NCI-H2081 (cell line): ENCODE data around the gene U2AF2.
A peak's percentile ranks its signal among the peaks of the same experiment; 100 is the strongest.

ENCODE experiments used
- DNase-seq, 2 experiments: peaks; one replicate each; lab custom pipeline; 2025; lab: John Stamatoyannopoulos, UW

Gene U2AF2

DNA sequence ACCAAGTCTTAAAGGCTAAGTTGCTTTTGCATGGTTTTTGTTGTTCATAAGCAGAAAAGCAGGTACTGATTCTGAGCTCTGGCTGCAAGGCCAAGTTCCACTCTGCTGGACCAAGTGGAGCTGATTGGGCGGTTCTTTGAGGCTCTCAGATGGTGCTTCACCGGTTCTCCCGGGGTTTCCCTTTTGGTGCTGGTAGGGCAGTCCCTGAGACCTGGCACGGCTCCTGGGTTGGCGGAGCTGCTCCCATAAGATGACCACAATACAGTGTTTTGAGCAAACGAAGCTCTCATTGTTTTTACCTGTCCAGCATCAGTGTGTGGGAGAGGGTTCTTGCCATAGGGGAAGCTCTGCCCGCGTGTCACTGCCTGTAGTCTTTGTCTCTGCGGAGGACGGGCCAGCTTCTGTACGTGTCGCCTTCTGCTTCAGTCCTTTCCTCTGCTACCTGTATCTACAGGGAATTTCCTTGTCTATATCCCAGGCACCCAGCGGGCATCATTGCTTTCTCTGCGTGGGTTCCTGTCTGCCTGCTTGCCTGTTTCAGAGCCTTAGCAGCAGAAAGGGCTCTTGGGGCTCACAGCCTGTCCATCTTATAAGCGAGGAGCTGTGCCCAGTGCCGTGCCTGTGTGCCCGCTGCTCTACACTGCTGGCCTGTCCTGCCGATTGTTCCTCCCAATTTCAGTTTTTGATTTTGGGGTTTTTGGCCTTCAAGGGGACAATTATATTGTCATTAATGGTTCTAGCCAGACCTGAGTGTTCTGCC, 2.3 kb downstream of the U2AF2 start:
- DNase-seq: no peak

DNA sequence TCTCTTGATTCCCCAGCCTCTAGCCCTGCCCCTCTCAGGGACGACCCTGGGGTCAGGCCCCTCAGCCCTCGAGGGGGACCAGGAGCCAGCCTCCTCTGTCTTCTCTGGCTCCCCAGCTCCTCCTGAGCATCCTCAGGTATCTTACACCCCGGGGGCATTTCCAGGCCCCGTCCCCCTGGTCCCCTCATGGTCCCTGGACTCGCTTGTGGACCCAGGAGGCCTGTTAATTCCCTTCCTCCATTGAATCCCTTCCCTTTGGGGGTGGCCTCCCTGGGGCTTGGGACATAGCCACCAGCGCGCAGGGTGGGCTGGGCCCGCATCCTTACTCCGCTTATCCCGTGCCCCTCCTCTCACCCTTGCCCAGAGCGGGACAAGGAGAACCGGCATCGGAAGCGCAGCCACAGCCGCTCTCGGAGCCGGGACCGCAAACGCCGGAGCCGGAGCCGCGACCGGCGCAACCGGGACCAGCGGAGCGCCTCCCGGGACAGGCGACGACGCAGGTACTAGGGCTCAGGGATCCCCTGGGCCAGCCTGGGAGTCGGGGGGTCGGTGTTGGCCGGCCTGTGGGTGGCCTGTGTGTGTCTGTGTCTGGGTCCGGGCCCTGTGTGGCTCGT, 4.1 kb downstream of the U2AF2 start:
- no peak for DNase-seq

DNA sequence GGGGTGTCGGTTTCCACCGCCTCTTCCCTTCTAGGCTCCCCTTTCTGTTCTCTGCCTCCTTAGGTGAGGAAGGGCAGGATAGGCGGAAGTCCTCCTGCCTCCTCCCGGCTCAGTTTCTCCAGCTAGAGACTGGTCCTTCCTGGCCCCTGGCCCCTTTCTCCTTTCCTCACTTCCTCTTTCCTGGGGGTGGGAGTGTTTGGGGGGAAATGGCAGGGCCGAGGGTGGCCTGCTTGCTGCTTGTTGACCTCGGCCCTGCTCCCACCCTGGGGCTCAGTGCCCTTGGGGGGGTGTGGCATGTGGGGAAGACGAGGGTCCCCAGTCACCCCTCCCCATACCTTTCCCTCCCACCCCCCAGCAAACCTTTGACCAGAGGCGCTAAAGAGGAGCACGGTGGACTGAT, 5.0 kb downstream of the U2AF2 start:
- no peak for DNase-seq

DNA sequence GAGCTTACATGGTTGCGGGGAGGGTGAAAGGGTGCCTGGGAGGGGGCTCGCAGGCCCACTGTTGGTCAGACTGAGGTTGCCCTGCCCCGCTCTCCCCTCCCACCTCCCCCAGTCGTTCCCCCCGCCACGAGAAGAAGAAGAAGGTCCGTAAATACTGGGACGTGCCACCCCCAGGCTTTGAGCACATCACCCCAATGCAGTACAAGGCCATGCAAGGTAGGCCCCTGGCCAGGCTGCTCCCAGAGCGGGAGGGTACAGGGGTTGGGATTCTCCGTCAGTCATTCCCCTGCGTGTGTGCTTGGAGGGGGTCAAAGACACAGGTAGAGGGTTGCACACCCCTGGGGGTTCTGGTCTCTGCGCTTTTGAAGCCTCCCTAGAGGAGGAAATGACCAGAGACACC, 5.6 kb downstream of the U2AF2 start:
- no peak for DNase-seq

DNA sequence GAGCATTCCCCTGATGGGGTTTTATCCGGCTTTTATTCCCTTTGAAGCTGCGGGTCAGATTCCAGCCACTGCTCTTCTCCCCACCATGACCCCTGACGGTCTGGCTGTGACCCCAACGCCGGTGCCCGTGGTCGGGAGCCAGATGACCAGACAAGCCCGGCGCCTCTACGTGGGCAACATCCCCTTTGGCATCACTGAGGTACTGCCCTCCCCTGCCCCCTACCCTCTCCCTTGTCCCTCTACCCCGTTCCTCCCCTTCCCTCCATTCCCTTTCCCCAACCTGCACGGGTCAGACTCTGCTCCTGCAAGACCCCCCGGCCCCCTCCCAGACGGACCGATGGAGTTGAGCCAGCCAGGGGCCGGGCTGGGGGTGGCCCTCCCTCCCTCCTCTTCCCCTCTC, 6.2 kb downstream of the U2AF2 start:
- no peak for DNase-seq

DNA sequence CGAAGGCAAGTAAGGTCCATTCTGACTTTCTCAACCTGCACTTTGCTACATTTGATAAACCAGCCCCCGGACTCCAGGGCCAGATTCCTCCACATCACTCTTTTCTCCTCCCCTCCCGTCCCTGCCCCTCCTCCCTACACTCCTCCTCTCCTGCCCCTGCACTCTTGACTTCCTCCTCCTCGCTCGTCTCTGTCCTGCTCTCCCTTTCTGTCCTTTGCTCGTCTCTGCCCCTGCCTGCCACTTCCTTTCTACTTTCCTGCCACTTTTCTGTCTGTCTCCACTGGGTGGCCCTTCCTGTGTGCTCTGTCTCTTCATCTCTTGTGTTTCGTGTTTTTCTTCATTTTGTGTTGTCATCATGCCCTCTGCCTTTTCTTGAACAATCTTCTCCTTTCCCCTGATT, 7.0 kb downstream of the U2AF2 start:
- no peak for DNase-seq

DNA sequence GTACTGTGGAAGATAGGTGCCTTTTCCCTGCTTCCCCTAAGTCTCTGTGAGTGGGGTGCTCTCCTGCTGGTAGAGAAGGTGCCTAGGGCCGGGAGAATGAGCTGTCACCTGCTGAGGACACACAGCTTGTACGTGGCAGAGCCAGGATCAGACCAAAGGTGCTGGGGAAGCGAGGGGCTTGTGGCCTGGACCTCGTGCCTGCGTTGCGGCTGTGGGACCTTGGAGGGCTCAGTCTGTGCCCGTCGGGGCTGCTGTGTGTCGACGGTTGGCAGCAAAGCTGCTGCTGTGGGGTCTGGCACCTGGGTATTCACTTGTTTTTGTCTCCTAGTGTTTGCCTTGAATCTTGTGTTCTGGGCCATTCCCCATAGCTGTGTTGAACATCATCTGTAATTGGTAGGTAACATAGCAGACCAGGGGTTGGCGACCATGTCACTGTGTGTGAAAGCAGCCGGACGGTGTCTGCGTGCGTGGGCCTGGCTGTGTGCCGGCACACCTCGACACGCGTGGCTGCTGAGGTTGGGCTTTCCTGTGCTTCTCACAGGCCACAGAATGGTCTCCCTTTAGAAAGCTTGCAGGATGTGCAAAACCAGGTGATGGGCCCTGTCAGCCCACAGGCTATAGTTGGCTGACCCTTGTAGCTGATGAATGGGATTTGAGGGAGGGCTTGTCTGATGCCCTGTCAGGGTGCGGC, 9.2 kb downstream of the U2AF2 start:
- no peak for DNase-seq

DNA sequence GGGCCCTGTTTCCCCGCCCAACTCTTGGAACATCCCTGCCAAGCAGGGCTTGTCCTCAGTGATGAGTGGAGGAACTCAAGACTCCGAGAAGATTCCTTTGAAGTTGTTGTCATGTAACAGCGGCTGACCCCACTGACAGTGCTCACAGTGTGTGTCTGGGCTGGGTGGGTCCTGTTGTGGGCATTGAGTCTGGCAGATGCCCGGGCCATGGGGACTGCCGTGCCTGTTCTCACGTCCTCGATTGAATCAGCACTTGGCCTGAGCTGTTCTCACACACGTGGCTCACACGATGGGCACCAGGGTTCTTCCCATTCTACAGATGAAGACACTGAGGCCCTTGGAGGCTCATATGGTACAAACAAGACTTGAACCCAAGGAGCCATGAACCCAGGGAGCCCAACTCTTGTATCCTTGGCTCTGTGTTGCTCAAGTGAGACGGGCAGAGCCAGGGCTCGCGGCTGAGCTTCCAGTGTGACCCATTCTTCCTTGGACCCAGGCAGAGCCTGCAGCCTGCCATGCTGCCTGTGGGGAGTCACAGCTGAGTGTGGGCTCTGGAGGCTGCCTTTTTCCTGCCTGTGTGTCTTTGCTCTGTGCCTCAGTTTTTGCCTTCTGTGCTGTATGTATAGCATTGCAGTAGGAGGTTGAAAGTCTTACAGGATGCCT, 11.6 kb downstream of the U2AF2 start:
- DNase-seq: no peak

DNA sequence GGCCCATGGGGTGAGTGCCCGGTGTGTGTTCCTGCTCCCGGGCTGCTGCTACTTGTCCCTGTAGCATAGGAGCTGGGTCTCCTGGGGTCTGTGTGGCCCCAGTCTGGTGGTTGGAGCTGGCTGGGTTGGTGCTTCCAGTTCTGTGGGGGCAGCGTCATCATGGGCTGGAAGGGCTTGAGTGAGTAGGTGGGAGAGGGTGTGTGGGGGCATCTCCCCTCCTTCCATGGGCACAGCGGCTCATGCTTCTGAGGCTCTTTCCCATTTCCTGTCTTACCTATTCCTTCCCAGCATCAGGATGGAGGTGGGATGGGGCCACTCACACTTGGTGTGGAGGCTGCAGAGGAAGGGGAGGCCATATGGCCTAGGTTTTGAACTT, 12.2 kb downstream of the U2AF2 start:
- DNase-seq: no peak

DNA sequence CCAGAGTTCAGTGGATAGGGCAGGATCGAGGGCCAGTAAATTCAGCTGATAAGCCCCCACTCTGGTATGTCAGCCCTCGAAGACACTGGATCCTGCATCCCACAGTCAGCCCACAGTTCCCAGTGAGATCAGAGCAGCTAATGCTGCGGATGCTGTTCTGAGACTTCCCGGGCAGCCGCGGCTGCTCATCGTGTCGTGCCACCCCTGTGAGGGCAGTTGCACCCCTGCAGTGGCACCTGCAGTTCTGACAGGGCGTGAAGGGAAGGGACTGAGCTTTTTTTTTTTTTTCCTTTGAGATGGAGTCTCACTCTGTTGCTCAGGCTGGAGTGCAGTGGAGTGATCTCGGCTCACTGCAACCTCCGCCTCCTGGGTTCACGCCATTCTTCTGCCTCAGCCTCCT, 12.7 kb downstream of the U2AF2 start:
- DNase-seq: no peak

DNA sequence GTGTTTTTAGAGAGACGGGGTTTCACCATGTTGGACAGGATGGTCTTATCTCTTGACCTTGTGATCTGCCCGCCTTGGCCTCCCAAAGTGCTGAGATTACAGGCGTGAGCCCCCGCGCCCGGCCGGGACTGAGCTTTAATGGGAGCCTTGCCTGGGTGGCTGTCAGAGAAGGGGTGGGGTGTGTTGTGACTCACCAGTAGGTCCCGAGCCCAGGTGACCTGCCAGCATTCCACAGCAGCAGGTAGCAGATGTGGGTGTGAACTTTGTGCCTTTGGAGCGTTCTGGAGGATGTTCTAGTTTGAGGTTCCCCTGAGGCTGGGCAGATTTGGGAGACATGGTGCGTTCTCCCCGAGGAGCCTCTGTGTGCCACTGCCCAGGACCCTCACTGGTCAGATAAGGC, 13.1 kb downstream of the U2AF2 start:
- DNase-seq: no peak

DNA sequence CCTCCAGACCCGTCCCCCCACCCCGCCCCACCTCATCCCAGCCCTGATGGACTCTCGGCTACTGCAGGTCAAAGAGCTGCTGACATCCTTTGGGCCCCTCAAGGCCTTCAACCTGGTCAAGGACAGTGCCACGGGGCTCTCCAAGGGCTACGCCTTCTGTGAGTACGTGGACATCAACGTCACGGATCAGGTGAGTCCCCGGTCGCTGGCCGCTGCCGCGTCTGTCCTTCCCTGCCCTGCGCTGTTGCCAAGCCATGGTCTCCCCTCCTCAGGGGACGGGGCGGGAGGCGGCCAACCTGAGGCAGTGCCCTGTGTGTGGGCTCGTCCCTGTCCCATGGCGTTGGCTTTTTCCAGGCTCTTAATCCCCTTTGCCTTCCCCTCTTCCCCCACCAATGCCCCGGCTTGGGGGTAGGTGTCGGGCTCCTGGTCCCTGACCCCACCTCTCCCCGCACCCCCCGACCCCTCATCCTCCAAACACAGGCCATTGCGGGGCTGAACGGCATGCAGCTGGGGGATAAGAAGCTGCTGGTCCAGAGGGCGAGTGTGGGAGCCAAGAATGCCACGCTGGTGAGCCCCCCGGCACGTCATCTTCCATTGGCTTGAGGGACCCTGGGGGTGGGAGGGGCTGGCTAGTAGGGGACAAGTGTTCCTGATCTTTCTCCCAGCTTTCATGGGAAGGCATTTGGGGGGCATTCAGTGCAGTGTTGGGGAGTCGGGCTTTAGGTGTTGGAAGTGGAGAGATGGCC, 13.9 kb downstream of the U2AF2 start:
- no peak for DNase-seq

DNA sequence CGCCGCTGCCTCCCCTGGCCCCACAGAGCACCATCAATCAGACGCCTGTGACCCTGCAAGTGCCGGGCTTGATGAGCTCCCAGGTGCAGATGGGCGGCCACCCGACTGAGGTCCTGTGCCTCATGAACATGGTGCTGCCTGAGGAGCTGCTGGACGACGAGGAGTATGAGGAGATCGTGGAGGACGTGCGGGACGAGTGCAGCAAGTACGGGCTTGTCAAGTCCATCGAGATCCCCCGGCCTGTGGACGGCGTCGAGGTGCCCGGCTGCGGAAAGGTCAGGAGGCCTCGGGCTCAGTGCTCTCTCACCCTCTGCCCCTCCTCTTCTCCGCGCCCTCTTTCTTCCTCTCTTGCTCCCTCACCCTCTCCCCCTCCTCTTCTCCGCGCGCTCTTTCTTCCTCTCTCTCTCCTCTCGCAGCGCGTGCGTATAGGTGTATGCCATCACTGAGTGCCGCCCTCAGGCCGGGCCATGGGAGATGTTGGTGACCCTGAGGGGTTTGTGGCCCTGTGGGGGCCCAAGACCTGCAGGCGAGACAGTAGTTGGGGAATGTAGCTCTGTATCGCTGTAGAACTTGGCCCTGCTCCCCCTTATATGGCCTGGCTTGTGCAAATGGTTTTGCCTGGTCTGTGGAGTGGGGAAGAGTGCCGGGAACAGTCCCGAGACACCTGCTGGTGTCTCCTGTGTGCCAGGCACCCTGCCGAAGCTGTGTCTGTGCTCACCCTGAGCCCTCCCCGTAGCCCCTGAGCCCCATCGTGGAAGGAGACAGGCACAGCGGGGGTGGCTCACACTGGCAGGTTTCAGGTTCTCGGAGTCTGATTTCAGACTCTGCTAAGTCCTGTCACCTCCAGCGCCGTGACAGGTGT, 14.8 kb downstream of the U2AF2 start:
- no peak for DNase-seq

DNA sequence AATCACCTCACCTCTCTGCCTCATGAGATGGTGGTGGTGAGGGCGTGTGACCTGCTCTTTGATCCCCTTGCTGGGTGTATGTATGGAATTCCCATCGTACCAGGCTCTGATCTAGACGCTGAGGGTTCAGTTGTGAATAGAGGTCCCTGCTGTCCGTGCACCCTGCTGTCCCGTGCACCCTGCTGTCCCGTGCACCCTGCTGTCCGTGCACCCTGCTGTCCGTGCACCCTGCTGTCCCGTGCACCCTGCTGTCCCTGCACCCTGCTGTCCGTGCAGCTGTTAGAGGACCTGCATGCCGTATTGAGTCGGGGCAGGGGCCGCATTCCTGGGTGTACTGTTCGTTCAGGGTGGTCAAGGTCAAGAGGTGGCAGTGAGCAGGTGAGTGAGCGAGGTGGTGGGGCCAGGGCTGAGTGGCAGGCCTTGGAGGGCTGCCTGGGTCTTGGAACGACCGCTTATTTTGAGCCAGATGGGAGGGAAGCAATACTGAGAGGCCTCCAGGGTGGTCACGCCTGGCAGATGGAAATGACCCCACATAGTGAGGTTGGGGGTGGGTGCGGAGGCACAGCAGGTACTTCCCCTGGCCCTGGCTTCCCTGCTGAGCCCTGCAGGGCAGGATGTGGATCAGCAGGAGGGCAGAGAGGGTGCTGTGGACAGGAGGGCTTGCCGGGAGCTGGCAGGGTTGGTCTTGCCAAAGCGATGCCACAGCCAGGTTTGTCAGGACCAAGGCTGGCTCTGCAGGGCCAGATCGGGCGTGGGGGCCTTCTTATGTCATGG, 15.6 kb downstream of the U2AF2 start:
- DNase-seq: no peak

DNA sequence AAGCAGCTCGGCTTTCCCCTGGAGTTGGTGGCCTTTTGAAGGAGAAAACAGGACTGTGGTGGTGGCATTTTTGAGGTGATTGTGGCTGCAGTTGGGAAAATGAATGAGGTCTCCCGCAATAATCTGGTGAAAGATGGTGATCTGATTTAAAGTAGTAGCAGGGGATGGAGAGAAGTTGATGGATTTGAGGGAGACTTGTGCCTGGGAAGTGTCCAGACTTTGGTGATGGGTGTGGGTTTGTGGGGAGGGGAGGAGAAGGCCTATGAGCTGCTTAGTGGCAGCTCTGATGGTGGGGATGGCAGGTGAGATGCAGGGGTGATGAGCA, 16.2 kb downstream of the U2AF2 start:
- no peak for DNase-seq

DNA sequence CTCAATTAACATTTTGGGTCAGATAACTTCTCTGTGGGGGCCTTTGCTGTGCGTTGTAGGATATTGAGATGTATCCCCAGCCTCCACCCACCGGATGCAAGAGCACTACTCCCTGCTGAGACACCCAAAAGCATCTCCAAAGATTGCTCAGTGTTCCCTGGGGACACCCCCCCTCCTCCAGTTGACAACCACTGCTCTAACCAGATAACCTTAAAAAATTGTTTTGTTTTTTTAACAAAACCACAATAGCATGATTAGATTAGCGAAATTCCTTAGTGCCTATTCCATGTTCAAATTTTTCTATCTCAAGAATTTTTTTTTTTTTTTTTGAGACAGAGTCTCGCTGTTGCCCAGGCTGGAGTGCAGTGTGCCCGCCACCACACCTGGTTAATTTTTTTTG, 17.6 kb downstream of the U2AF2 start:
- DNase-seq: no peak

DNA sequence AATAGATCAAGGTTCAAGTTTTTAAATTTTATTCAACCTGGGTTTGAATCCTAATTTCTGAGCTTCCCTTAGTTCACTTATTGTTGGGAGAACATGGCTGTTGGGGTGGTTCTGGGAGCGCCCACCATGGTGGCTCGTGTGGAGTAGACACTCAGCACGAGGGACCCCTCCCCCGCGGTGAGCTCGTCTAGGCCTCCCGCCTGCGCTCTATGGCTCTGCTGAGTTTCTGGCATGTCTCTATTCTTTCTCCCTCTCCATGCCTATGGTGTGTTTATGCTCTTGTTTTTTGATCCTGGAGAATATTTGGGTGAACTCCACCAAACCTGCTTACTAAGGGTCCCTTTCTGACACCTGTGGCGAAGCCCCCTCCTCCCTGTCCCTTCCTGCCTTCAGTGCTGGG, 18.6 kb downstream of the U2AF2 start:
- DNase-seq: no peak

DNA sequence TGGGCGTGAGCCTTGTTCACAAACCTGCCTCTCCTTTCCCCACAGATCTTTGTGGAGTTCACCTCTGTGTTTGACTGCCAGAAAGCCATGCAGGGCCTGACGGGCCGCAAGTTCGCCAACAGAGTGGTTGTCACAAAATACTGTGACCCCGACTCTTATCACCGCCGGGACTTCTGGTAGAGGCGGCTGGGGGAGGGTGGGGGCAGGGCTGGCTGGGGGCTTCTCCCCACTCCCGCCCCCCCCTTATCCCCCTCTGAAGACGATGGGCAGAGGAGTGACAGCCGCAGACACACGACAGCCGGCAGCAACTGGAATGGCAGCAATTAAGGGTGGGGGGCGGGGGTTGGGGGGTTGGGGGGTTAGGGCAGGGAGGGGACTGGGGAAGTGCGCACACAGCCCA, 19.1 kb downstream of the U2AF2 start:
- no peak for DNase-seq

DNA sequence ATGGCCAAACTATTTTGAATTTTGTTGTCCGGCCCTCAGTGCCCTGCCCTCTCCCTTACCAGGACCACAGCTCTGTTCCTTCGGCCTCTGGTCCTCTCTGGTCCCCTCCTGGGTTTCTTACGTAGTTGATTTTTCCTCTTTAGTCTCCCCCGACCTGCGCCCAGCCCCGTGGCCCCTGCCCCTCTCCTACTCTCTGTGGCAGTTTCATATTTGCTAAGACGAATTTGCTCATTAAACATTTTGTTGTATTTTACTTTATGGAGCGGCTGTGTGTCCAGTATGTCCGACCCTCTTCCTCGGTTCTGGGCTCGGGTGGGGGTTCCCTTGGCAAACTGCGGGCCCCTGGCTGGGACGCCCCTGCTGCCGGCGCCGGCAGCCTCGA, 19.6 kb downstream of the U2AF2 start:
- no peak for DNase-seq

DNA sequence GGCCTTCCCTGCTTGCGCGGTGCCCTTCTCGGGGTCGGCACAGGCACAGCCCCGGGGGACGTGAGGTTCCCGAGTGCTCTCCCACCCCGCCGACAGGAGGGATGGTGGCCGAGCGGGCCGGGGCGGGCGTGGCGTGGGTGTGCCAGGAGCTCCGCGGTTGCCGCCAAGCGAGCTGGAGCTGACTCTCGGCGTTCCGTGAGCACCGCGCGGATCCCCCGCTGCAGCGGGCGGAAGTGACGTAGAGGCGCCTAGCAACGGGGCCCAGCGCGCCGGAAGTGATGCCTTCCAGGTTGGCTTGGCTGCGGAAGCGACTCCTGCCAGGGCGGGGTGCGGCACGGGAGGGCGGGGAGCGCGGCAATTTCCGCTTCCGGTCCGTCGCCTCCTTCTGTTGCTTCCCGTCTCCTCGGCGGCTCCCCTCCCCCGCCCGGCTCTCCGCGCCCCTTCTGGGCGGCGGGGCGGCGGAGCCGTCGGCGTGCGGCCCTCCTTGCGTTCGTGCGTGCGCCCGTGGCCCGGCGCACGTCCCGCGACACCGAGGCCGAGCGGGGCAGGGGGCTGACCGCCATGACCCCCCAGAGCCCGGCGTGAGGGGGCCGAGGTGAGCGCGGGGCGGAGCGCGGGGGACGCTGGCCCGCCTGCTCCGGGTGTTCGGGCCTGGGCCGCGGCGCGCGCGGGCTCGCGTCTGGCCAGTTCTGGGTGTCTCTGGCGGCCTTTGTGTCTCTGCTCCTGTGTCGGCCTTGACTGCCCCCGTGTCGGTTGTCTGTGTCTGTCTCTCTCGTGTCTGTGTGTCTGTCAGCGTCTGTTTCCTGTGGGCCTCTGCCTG, 20.2 kb downstream of the U2AF2 start, which contains the start of gene EPN1:
Gene EPN1 (plus strand): TSS at position 386 of the 820 bp plus-strand sequence. CDS start 3,402 bp downstream, outside the sequence.
- peak; percentile 96 to 97 for DNase-seq
